ENCODE results near the gene SLC17A9. TPM values are rescaled to one million over a fixed set of nuclear protein-coding genes. Genes with fewer than 3 reads are reported as not detected.
A peak's percentile ranks its signal among the peaks of the same experiment; 100 is the strongest.

The SLC17A9 gene
- total and polyA plus RNA-seq, 2 experiments from 2014 or later, result 32.0 to 39.3 TPM

GRCh38 chr20:63008541-63009044, 56.1 kb downstream of the SLC17A9 start:
- Histone ChIP-seq H4K20me1 (replicated peaks; ENCODE audit: insufficient read depth) (peaks cover 9% of the 10 kb centered on the region; the same call in 1 of the 2 replicates), H3K27me3 (ENCODE audit: insufficient read depth) (peaks cover 77% of the 10 kb centered on the region), H3F3A (replicated peaks; ENCODE audit: low read depth) (peaks cover 22% of the 10 kb centered on the region), H2AFZ (no peak overlapping the region), H3K9me2 (ENCODE audit: insufficient read depth) (no peaks in the 10 kb centered on the region), H3K4me2 (peak overlapping the region; percentile 84), H3K79me2 (replicated peaks; ENCODE audit: insufficient read depth) (no peaks in the 10 kb centered on the region), H3K4me3 (peak overlapping the region; percentile 63), H3K4me1 (ENCODE audit: insufficient read depth) (peaks cover 47% of the 10 kb centered on the region), H3K27ac (ENCODE audit: low read depth) (no peak overlapping the region), H3K36me3 (ENCODE audit: insufficient read depth) (peaks cover 7% of the 10 kb centered on the region; the same call in 1 of the 2 replicates)
- Mint-ChIP-seq H3K27me3 (ENCODE audit: insufficient read depth, low read depth, poor library complexity) (peaks cover 66% of the 10 kb centered on the region), H3K36me3 (ENCODE audit: low read depth) (peaks cover 13% of the 10 kb centered on the region), H3K9me3 (peaks cover 20% of the 10 kb centered on the region), H3K27ac (no peak overlapping the region), H3K4me1 (peaks cover 25% of the 10 kb centered on the region), H3K4me3 (peak overlapping the region; percentile 61)
- DNase-seq (ENCODE audit: low spot score), result no peak
- no peak for TF ChIP-seq CTCF (conservative IDR thresholded peaks at IDR 0.05; ENCODE audit: low read depth in 2 of 2)
- TF ChIP-seq ETS1 (IDR thresholded peaks at IDR 0.05), result no peak
- no peak for TF ChIP-seq POLR2AphosphoS5 (IDR thresholded peaks at IDR 0.05; ENCODE audit: low read depth)
- TF ChIP-seq REST (IDR thresholded peaks at IDR 0.05; ENCODE audit: unreplicated experiment), result no peak
- no peak for TF ChIP-seq CREB1 (CRISPR knock-in tag; IDR thresholded peaks at IDR 0.05; ENCODE audit: low read depth)
- TF ChIP-seq EZH2phosphoT487 (IDR thresholded peaks at IDR 0.05; ENCODE audit: unreplicated experiment), result no peak
- no peak for TF ChIP-seq ZNF462 (CRISPR knock-in tag; IDR thresholded peaks at IDR 0.05)
- TF ChIP-seq EZH2 (IDR thresholded peaks at IDR 0.05; ENCODE audit: low read depth, unreplicated experiment), result no peak
- no peak for TF ChIP-seq NANOG (IDR thresholded peaks at IDR 0.05; ENCODE audit: borderline replicate concordance)
- no peak for TF ChIP-seq ZNF331 (CRISPR knock-in tag; IDR thresholded peaks at IDR 0.05; ENCODE audit: low read depth)
- no peak for TF ChIP-seq ZNF114 (CRISPR knock-in tag; IDR thresholded peaks at IDR 0.05)
- TF ChIP-seq STAT1 (IDR thresholded peaks at IDR 0.05; ENCODE audit: unreplicated experiment), result no peak
- no peak for TF ChIP-seq JUNB (IDR thresholded peaks at IDR 0.05; ENCODE audit: unreplicated experiment)
- ATAC-seq, result peak; percentile 4
